HG03342 (cell line): Measurements from ENCODE around the gene CAPN13.

Experiments used
- ATAC-seq: cut with Tn5 transposase; IDR thresholded peaks from one replicate; pipeline ENCODE4 v1.9.1; 2021; ENCODE audit warnings: mild to moderate bottlenecking, moderate library complexity; ENCODE audit not compliant: unreplicated experiment

CAPN13 gene

DNA sequence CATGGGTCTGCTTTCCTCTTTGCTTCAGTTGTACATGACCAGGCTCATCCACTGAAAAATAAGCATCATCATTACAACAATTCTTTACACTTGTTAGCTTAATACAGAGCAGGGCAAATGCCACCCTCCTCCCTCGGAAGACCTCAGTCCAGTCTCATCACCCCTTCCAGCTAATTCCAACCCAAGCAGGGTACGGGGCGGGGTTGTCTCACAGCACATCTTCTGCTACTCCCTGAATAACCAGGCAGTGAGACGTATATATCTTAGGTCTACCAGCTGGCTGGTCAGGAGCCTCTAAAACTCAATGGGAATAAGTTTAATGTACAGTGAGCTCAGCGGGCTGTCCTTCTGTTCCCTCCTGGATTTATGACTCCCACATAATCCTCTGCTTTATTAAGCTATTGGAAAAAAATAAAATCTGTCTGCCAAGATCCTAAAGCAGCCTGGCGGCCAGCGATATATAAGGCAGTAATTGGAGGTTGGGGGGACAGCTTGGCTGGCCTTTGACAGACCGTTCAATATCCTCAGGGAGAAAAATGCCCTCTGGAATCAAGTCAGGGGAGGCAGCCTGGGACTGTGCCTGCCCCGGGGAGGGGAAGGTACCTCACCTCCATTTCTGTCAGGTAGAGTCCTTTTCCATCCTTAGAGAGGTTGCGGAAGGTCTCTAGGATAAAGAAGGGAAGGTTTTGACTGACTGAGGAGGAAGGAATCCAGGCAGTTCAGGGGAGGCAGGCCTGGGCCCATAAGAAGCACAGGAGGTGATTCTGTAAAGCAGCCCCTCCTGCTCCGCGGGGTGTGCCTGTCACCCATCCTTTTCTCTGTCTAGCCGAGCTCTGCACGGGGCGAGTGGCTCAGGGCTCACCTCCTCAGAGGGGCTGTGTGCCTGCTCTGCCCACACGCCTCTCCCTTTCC, 76.3 kb downstream of the CAPN13 start:
- no peak for ATAC-seq

DNA sequence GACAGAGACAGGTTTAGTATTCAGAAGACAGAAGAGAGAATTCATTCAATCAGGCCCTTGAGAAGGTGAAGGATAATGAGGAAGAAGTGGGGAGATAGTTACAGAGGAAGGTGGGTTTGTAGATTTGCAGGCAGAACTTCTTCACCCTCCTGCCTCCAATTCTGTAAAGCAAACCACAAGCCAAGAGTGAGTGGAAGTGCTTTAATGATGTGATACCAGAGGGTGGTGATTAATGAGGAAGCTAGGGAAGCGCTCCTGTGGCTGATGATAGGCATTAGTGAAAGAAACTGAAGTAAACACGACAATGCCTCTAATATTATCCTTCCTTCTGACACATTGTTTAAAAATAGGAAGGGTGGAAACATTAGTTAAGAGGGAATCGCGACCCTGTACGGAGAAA, 78.2 kb downstream of the CAPN13 start:
- ATAC-seq, result no peak

DNA sequence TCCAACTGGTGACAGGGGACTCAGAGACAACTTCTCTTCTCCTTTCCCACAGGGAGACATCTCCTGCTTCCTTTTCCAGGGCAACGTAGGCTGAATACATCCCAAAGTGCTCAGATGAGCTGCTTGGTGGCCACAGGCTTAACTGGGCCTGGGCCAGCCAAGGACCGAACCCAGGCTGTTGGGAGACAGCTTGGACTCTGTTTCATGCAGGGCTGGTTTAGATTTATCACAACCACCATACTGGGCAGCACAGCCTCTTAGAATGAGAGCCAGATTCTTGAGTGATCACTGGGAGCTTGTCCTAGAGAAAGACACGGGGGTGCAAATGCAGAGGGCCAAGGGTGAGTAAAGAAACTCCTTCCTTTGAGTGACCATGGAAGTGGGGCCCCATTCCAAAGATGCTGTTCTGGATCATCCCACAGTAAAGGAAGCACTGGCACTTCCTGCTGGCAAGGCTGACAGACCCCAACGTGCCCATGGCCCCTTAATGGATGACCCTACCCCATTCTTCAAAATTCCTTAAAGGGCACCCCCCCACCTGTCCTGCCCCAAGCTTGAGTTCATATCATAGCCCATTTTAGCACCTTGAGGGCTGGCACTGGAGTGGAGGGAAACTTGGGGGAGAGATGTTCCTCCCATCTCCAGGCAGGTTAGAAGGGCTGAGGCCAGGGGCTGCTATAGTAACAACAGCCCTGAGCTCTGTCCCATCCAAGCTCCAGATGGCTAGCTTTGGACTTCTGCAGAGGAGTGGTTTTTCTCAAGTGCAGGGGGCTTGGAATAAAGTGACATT, 84.1 kb downstream of the CAPN13 start:
- no peak for ATAC-seq

DNA sequence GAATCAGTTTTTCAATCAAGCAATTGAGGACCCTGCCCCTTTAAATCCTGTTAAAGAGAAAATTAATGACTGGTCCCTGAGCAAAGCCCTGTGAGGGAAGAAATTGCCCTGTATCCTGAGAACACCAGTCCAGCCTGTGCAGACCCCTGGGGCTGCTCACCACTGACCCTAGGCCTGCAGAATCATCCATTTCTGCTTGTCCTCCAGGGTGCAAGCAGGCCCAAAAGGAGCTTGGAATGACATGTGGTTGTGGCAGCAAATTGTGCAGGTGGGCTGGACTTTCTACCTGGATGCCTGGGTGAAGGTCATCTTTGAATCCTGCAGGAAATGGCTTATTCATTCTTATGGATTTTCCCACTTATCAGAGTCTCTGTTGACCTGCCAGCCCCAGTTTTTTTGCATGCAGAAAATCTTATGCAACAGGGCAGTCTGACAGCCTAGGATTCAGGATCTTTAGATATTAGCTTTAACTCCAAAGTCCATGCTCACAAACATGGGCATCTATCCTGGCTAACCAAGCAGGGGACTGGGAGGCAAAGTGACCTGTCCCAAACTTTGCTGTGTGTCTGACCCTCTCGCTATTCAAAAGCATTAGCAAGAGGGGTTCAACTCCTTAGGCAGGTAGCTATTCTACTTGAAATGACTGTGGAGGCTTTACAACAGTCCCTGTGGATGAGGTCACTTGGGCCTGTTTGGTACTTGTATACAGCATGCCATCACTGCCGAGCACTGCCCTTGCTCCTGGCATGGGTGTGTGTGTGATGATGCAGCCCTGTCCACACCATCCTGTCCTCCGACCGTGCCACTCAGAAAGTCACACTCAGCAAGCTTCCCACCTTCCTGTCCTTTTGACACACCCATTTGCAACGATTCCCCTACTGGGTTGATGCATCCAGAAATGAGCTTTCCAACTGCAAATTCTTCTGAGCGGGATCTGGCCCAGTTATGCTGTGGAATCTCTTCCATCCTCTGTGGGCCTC, 85.3 kb downstream of the CAPN13 start:
- ATAC-seq, result no peak

DNA sequence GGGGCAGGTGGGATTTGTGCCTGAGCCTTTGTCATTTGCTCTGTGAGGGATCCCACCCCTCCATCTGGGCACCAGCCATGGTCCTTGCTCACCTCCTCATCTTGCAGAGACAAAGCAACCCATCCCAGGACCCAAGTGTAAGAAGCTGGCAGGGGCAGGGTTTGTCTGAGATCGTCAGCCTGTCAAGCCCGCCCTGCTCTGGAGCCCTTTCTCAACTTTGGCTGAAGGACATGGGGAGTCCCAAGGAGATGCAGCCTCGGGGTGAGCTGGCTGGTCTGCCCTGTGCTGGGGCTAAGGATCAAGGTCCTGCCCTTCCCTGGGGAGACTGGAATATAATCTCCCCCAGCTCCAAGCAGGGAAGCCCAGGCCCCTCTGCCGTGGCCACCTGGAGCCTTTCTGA, 86.0 kb downstream of the CAPN13 start:
- ATAC-seq, result no peak

DNA sequence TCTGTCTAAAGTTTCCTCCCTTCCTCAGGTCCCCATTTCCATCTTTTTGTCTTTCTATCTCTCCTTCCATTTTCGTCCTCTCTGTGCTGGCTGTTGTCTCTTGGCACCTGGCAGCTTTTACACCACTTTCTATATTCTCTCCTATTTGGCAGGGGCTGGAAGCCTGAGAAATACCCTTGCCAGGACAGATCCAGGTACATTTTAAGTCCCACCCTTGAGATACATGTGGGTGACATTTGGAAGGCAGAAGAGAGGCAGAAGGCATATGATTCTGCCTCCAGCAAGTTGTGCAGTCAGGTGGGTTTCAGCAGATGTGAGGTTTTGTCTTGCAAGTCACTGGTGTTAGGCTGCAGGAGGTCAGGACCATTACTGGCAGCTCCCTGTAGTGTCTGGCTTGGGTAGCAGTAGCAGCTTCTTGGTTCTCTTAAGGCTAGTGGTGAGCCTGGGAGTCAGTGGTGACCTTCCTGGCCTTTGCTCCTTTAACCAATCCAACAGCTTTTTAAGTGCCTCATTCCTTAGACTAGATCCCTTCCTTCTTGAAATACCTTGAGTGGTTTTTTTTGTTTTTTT, 90.1 kb downstream of the CAPN13 start:
- ATAC-seq, result no peak

DNA sequence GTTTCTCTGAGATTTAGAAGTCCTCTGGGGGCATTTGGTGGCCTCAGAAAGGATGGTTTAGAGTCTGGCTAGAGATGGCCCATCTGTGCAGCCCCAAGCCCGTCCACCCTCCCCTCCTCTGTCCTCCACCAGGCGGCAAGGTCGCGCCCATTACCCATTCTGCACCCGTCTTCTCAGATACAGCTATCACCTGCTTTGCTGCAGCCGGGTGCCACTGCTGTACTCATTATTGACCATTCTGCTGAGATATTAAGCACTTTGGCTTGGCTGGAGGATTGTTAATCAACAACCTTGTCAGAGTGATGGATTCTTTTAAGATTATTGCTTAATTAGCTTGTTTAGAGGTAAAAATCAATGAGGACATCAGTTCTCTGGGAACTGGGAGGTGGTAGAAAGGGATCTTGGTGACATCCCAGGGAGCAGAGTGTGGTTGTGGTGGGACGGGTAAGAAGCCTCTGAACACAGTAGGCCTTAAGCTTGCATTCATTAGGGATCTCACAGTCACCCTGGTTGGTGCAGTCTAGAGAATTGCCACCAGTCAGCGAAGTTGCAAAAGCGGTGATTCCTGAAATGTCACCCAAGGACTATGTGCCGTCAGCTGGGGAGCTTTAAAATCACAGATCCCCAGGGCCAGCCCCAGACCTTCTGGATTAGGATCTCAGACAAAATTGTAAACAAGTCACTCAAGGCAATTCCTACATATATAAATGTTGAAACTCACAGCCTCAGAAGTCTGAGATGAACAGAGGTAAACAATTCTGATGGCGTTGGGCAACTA, 90.9 kb downstream of the CAPN13 start:
- ATAC-seq, result no peak

DNA sequence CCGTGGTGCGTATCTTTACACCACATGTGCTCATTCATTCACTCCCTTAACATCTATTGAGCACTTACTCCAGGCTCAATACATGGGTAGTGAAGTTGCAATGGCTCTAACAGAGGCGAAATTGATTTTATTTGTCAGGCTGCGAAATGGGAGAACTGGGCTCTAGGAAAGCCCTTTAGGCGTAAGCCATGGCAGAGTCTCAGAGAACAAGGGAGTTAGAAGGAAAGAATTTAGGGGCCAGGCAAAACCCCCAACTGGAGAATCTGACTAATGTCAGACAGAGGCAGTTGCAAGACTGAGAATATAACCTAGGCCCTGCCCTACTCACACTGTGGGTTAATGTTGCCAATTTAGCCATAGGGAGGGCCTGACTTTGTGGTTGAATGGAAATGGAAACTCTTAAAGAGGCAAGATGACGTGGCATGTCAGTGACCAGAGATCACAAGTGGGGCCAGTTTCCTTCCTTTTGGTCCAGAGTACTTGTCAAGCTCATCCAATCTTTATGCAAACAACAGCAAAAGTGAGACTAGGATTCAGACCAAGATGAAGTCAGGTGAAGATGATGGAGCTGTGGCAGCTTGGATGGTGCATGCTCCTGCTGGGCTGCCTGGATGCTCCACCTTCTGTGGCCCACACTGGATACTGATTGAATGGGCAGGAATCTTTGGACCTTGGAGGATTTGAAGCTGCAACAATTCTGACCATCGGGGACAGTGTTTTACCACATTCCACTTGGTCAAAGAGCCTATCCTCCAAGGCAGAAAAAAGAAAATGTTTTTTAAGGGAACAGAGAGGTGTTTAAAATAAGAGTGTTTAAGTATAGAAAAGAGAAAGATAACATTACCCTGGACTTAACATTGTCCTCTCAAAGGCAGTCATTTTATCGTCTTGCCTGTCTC, 92.2 kb downstream of the CAPN13 start:
- ATAC-seq, result no peak

DNA sequence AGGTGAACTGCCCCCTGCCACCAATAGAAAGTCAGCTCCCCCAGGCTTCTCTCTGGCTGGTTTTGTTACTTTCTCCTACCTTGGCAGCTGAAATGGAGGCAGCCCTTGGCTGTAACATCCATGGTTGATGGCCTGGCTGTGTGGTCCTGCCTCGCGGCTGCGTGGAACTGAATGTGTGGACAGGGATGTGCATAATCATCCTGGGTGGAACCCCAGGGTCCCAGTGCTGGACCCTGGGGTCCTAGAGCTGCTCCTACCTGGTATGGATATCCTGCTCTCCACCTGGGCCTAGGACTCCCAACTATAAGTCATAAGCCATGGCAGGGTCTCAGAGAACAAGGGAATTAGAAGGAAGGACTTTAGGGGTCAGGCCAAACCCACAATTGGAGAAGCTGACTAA, 93.5 kb downstream of the CAPN13 start:
- ATAC-seq, result no peak

DNA sequence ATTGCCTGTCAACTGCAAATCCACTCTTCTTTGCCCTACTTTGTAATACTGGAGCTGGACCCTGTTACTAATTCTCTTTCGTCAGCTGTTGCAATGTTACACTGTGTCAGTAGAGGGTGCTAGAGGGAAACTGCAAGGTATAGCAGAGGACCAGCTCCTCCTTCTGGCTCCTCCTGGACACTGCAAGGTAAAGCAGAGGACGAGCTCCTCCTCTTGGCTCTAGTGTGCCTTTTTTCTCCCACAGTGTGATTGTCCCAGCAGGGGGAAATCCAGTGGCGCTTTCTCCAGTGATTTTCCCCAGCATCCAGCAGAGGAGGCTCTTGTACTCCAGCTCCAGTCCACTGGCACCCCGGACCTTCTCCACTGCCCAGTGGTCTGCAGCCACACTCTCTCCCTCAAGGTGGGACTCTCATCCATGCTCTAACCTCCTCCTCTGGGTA, 95.6 kb downstream of the CAPN13 start:
- ATAC-seq, result peak; percentile 79

DNA sequence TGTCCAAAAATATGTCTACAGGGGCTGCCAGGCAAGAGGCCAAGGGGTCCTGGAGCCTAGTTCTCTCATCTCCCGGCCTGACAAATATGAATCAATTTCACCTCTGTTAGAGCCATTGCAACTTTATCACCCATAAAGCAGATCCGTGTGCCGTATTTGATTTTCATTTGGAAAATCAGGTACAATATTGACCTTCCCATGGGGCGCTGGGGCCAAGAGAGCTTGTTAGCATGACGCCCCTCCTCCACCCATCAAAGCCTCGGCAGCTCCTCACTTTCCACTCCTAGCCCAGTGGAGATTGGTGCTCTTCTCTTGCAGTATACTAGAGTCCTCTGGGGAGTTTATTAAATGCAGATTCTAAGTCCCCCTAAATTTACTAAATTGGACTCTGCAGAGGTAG, 96.8 kb downstream of the CAPN13 start:
- no peak for ATAC-seq

DNA sequence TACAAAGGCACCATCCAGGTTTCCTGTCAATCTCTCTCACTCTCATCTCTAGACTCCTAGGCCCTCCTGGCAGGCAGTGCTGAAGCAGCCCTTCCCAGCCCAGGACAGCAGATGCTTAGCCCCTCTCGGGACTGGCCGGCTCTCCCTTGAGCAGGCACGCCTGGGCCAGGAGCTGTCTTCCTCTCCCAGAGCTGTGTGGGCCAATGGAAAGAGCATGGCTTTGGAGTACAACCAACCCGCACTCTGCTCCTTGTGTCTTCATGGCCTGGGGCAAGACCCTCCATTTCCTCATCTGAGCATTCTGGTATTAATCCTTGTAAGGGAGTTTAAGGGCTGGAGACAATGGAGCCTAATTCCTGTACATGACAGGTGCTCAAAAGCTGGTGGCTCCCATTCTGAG, 97.2 kb downstream of the CAPN13 start:
- no peak for ATAC-seq

DNA sequence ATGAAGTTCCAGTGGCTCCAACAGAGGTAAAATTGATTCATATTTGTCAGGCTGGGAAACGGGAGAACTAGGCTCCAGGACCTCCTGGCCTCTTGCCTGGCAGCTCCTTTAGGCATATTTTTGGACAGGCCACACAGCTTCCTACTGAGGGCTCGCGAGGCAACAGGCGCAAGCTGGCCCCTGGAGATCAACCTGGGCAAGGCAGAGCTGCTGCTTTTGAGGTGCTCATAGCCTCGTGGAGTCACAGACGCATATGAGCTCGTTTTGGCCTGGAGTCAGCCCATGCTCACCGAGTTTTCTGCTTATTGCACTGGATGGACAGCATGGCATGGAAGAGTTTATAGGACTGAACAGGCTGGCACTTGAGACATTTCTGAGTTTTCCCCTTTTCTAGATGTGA, 97.7 kb downstream of the CAPN13 start:
- ATAC-seq, result no peak

DNA sequence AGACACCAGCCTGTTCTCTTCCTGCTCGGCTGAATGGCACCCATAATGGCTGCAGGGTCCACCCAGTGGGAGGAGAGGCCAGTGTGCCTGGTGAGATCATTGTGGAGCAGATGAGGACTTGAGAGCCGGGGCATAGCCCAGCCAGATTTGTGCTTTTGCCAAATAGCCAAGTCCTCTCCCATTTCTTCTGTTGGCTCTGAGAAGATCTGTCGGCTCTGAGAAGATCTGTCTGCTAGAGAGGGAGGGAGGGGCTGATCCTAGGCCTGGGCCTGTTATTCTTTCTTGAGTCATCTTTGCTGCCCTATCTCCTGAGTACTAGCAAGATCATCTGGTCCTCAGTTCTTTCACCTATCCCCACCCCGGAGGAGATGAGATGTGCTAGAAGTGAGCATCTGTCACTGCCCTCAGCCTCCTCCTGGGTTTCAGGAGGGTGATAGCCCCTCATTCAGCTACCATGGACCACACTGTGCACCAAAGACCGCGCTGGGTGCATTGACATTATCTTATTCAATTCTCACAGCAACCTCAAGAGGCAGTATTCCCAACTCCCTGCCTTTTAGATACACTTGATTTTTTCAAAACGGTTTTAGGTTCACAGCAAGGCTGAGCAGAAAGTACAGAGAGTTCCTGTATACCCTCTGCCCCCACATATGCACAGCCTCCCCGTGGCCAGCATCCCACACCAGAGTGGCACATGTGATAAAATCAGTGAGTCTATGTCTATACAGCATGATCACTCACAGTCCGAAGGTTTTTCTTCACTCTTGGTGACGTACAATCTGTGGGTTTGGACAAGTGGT, 98.6 kb downstream of the CAPN13 start:
- ATAC-seq, result no peak

DNA sequence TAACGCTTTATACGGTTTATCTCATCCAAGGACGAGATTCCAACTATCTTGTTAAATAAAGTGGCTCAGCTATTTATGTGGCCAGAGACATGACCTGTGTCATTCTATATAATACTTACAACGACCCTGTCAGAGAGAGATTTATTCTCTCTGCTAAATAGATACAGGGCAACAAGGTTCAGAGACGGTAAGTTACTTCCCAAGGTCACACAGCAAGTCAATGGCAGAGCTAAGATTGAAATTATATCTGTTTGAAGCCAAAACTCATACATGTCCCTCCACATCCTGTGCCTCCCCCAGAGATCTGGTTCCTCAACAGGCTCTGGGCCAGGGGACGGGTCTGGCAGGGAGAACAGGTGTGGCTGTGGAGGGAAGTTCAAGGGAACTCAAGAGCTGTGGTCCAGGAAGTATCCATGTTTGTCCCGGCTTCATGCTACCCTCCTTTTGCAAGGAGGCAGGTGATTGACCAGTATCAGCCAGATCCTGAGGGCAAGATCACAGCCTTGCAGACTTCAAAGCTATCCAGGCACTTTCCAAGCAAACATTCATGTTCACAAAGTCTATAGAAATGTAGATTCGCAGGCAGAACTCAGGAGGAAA, 99.8 kb downstream of the CAPN13 start:
- no peak for ATAC-seq

DNA sequence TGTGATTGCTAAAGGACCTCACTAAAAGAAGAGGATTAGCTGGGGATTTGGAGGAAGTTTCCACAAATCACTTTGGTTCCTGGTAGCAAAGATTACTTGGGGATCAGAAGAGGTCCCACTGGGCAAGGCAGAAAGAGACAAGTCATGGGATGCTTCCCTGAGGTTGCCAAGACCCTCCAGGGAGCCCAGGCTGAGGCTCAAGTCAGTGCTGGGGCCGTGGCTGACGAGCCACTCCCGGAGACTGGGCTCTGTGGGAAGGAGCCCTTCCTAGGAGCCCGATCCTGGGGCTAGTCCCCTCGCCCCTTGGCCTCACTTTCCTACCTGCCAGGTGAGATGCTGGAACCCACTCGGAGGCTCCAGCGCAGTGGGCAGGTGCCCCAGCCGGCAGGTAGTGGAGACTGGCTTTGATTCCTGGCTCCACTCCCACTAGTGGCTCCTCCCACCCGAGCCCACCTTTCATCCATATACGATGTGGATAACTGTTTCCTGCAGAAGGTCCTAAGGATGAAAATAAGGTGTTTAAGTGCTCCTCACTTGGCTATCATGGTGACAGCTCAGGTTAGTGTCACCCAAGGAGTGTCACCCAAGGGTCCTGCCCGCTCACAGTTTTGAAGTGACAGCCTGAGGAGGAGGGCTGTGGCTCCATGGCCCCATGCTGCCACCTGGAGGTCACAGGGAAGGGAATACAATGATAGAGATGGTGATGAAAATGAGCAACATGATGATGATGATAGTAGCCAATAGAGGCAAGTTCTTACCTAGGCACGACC, 100.5 kb downstream of the CAPN13 start:
- peak; percentile 54 for ATAC-seq
